GM12874 (cell line): ENCODE results near the gene RAP2A.

Experiments used
- CTCF ChIP-seq: IDR thresholded peaks from 2 replicates; pipeline ENCODE4 v1.5.1; 2011; ENCODE audit warnings: low read depth, mild to moderate bottlenecking, control low read depth, low read length, moderate library complexity; ENCODE audit not compliant: insufficient read depth

The RAP2A gene

GRCh38 chr13:97490702-97491307 is 56.8 kb downstream of the RAP2A start:
- TF ChIP-seq CTCF, result no peak

- TF ChIP-seq CTCF, result no peak
Observed at GRCh38 chr13:97491452-97491851, 57.5 kb downstream of the RAP2A start.

- no peak for TF ChIP-seq CTCF
Observed at GRCh38 chr13:97492257-97492656, 58.3 kb downstream of the RAP2A start.

GRCh38 chr13:97492684-97493371 is 58.9 kb downstream of the RAP2A start:
- no peak for TF ChIP-seq CTCF

GRCh38 chr13:97493456-97493855 is 59.5 kb downstream of the RAP2A start:
- no peak for TF ChIP-seq CTCF

GRCh38 chr13:97495678-97496077 is 61.7 kb downstream of the RAP2A start:
- TF ChIP-seq CTCF, result no peak

GRCh38 chr13:97496511-97496910 is 62.5 kb downstream of the RAP2A start:
- TF ChIP-seq CTCF, result no peak
